Lung (tissue), 12 donors: ENCODE data around the gene RNF17. TPM values are rescaled to one million over a fixed set of nuclear protein-coding genes. Genes with fewer than 3 reads are reported as not detected.

ENCODE experiments used
- ATAC-seq: fragments of 200-7000 bp; cut with Tn5 transposase; one replicate; pipeline ENCODE4 v1.9.1; 2020; ENCODE audit warnings: moderate number of reproducible peaks; ENCODE audit not compliant: insufficient read depth, low FRiP score
- DNase-seq, 3 donors: peaks; one replicate each; pipeline ENCODE4 v3.0.0-alpha.2; 2013 to 2017
- H3K27ac ChIP-seq, 2 donors: one replicate each; pipeline ENCODE4 v1.5.1; 2013; ENCODE audit warnings: mild to moderate bottlenecking in 2 of 2, moderate library complexity in 2 of 2, control low read depth in 1 of 2, inconsistent platforms in 1 of 2, low read depth in 1 of 2, low read length in 1 of 2
- H3K27me3 ChIP-seq, 3 donors: one replicate each; pipeline ENCODE4 v1.5.1; 2013; ENCODE audit warnings: low read length in 2 of 3; ENCODE audit not compliant: control insufficient read depth in 3 of 3, insufficient read depth in 3 of 3
- H3K36me3 ChIP-seq, 4 donors: one replicate each; pipeline ENCODE4 v1.5.1; 2013; ENCODE audit warnings: low read length in 4 of 4, mild to moderate bottlenecking in 1 of 4, moderate library complexity in 1 of 4; ENCODE audit not compliant: control insufficient read depth in 4 of 4, insufficient read depth in 4 of 4
- H3K4me1 ChIP-seq, 5 donors: one replicate each; pipeline ENCODE4 v1.5.1; 2013; ENCODE audit warnings: low read length in 5 of 5, mild to moderate bottlenecking in 2 of 5, moderate library complexity in 1 of 5; ENCODE audit not compliant: control insufficient read depth in 5 of 5, insufficient read depth in 5 of 5
- H3K4me3 ChIP-seq: one replicate; pipeline ENCODE4 v1.5.1; 2013; ENCODE audit warnings: mild to moderate bottlenecking, control low read depth, moderate library complexity
- H3K9ac ChIP-seq, 2 donors: one replicate each; pipeline ENCODE4 v1.5.1; 2013; ENCODE audit warnings: low read length in 2 of 2, control low read depth in 1 of 2; ENCODE audit not compliant: insufficient read depth in 1 of 2
- H3K9me3 ChIP-seq, 4 donors: one replicate each; pipeline ENCODE4 v1.5.1; 2013; ENCODE audit warnings: low read length in 3 of 4, mild to moderate bottlenecking in 1 of 4, moderate library complexity in 1 of 4; ENCODE audit not compliant: control insufficient read depth in 4 of 4, insufficient read depth in 3 of 4
- WGBS, 2 donors: extraction: QIAGEN DNeasy Blood & Tissue Kit; methylation state at CpG; one replicate each; pipeline ENCODE4 v1.1.7; 2013; 5-methylcytosine and 5-hydroxymethylcytosine counted together
- polyA plus RNA-seq, 2 donors: library from polyadenylated mRNA; stranded (reverse); fragments of 200-250 nt; gene quantifications; one replicate each; pipeline ENCODE4 v1.2.1, GENCODE V29; 2013
- total RNA-seq, 2 donors: library from RNA; depleted of rRNA in 1 of 2; stranded (reverse); fragments of >200 nt in 1 of 2; gene quantifications; one replicate each; pipeline ENCODE4 v1.2.1, GENCODE V29; 2014 to 2021
- TF ChIP-seq, protein P1 (sequence below): IDR thresholded peaks from 2 replicates; pipeline ENCODE4 v1.5.1; 2012; ENCODE audit warnings: mild to moderate bottlenecking; ENCODE audit errors: control extremely low read depth, extremely low read depth
- donor health status: control.
- donor health status: control.
- donor health status: Bipolar disorder and iron deficiency.
- donor health status: healthy.
- donor health status: DM: yes; HTN: yes; CAD: no.

RNF17 gene
- total and polyA plus RNA-seq, 4 donors = 0.07 to 0.09 TPM; not detected in 2

DNA sequence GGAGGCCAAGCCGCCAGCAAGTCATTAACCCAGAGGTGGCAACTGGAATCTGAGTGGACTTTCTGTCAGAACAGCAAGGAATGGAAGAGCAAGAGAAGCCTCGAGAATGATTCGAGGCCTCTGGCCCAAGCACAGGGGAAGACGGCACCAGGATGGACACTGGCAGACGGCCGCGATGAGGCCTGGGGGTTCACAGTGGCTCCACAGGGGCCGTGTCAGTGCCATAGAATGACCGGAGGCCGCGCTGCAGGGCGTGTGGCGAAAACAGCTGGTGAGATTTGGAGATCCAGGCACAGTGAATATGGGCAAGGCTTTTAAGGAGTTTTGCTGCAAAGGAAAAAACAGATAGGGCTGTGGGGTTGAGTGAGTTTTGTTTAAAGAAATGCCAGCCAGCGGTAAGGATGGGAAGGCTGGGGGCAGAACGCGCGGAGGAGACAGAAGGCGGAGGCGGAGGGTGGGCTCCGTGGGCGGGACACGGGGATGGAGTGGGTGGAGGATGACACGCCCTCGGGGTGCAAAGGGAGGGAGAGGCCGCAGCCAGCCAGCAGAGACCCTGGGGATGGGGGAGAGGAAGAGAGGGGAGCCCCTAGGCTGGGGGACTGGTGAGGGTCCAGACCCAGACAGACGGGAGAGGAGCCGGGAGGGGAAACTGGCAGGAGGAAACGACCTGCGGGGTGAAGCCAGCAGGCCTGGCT is 130.5 kb downstream of the RNF17 start:
- ATAC-seq (no peak), DNase-seq (no peak)
- Histone ChIP-seq H3K4me1 (no peaks in the 10 kb centered on the region), H3K27me3 (no peaks in the 10 kb centered on the region), H3K27ac (no peak overlapping the region), H3K4me3 (no peak overlapping the region), H3K9me3 (no peaks in the 10 kb centered on the region), H3K36me3 (peaks cover 4 to 20% (median 13%) of the 10 kb centered on the region in 4 donors), H3K9ac (no peak overlapping the region)
- TF ChIP-seq, protein P1, sequence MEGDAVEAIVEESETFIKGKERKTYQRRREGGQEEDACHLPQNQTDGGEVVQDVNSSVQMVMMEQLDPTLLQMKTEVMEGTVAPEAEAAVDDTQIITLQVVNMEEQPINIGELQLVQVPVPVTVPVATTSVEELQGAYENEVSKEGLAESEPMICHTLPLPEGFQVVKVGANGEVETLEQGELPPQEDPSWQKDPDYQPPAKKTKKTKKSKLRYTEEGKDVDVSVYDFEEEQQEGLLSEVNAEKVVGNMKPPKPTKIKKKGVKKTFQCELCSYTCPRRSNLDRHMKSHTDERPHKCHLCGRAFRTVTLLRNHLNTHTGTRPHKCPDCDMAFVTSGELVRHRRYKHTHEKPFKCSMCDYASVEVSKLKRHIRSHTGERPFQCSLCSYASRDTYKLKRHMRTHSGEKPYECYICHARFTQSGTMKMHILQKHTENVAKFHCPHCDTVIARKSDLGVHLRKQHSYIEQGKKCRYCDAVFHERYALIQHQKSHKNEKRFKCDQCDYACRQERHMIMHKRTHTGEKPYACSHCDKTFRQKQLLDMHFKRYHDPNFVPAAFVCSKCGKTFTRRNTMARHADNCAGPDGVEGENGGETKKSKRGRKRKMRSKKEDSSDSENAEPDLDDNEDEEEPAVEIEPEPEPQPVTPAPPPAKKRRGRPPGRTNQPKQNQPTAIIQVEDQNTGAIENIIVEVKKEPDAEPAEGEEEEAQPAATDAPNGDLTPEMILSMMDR = no peak
- 95 to 98% methylated on average over 29 of the region's 29 CpGs for WGBS, 2 donors

DNA sequence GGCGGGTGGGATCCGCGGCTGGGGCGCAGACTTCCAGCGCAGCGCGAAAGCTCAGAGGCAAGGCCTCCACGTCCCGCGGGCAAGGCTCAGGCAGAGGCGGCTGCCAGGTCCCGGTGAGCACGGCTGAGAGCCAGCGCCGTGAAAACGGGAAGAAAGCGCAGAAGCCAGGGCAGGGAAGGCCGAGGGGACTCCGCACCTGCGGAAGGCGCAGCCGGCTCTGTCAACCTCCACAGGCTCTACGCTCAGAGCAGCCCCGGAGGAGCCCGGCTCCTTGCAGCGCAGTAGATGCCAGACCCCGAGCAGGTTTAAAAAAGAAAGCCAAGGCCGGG is 131.0 kb downstream of the RNF17 start:
- no peaks in the 10 kb centered on the region for H3K9me3 ChIP-seq
- no peak overlapping the region for H3K9ac ChIP-seq
- H3K4me3 ChIP-seq = no peak overlapping the region
- no peak for ATAC-seq
- no peaks in the 10 kb centered on the region for H3K27me3 ChIP-seq
- 95% methylated on average over 28 of the region's 28 CpGs for WGBS, 2 donors
- DNase-seq = no peak
- peaks cover 4 to 18% (median 16%) of the 10 kb centered on the region in 4 donors for H3K36me3 ChIP-seq
- no peaks in the 10 kb centered on the region for H3K4me1 ChIP-seq
- no peak overlapping the region for H3K27ac ChIP-seq
- TF ChIP-seq, protein P1 = no peak

DNA sequence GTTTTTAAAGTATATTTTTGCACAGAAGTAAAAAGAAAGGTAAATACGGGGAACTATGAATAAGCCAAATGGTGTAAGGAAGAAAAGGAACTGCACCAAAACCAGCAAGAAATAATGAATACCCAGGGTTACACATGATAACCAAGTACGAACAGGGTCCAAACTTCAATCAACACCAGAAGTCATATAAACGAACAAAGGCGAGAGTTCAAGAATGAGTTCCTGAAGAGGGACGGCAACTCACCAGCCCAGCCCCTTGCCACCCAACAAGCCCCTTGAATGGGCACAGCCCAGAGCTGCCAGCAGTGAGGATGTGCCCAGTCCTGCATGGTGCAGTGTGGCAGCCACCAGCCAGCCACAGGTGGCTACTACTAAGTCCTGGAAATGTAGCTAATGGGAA is 132.1 kb downstream of the RNF17 start:
- H3K4me3 ChIP-seq = no peak overlapping the region
- peaks cover 4 to 21% (median 16%) of the 10 kb centered on the region in 4 donors for H3K36me3 ChIP-seq
- no peaks in the 10 kb centered on the region for H3K4me1 ChIP-seq
- no peaks in the 10 kb centered on the region for H3K9me3 ChIP-seq
- WGBS, 2 donors = 91 to 92% methylated on average over 5 of the region's 5 CpGs
- no peaks in the 10 kb centered on the region for H3K27me3 ChIP-seq
- H3K27ac ChIP-seq = no peak overlapping the region
- TF ChIP-seq, protein P1 = no peak
- DNase-seq = no peak
- H3K9ac ChIP-seq = no peak overlapping the region
- ATAC-seq = no peak

GRCh38 chr13:24897293-24897692 is 133.3 kb downstream of the RNF17 start:
- Histone ChIP-seq H3K9me3 (no peaks in the 10 kb centered on the region), H3K4me3 (no peak overlapping the region), H3K27ac (no peak overlapping the region), H3K36me3 (peaks cover 4 to 17% (median 9%) of the 10 kb centered on the region in 4 donors), H3K27me3 (no peaks in the 10 kb centered on the region), H3K9ac (no peak overlapping the region), H3K4me1 (no peaks in the 10 kb centered on the region)
- 98 to 100% methylated on average over 1 of the region's 1 CpG for WGBS, 2 donors
- TF ChIP-seq, protein P1 = no peak
- DNase-seq (no peak), ATAC-seq (no peak)
